ENCODE measurements around the gene ELP2.

ELP2 gene

DNA sequence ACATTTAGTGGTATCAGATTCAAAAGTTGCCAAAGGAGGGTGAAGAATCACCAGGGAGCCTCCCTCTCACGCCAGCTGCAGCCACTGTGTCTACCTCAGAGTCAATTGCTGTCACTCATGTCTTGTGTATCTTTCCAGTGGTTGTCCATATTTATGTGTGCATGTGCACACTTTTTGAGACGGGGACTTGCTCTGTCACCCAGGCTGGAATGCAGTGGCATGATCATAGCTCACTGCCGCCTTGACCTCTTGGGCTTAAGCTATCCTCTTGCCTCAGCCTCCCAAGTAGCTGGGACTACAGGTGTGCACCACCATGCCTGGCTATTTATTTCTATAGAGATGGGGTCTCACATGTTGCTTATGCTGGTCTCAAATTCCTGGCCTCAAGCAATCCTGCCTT is 61.6 kb downstream of the ELP2 start (continued):
- TF ChIP-seq, protein P1, sequence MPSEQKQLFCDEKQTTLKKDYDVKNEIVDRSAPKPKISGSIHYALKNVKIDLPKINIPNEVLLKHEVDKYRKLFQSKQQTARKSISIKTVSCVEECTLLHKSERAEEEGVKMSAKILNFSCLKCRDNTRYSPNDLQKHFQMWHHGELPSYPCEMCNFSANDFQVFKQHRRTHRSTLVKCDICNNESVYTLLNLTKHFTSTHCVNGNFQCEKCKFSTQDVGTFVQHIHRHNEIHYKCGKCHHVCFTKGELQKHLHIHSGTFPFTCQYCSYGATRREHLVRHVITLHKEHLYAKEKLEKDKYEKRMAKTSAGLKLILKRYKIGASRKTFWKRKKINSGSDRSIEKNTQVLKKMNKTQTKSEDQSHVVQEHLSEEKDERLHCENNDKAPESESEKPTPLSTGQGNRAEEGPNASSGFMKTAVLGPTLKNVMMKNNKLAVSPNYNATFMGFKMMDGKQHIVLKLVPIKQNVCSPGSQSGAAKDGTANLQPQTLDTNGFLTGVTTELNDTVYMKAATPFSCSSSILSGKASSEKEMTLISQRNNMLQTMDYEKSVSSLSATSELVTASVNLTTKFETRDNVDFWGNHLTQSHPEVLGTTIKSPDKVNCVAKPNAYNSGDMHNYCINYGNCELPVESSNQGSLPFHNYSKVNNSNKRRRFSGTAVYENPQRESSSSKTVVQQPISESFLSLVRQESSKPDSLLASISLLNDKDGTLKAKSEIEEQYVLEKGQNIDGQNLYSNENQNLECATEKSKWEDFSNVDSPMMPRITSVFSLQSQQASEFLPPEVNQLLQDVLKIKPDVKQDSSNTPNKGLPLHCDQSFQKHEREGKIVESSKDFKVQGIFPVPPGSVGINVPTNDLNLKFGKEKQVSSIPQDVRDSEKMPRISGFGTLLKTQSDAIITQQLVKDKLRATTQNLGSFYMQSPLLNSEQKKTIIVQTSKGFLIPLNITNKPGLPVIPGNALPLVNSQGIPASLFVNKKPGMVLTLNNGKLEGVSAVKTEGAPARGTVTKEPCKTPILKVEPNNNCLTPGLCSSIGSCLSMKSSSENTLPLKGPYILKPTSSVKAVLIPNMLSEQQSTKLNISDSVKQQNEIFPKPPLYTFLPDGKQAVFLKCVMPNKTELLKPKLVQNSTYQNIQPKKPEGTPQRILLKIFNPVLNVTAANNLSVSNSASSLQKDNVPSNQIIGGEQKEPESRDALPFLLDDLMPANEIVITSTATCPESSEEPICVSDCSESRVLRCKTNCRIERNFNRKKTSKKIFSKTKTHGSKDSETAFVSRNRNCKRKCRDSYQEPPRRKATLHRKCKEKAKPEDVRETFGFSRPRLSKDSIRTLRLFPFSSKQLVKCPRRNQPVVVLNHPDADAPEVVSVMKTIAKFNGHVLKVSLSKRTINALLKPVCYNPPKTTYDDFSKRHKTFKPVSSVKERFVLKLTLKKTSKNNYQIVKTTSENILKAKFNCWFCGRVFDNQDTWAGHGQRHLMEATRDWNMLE (tag by site-specific recombination; conservative IDR thresholded peaks at IDR 0.05; ENCODE audit: low read depth): no peak
- TF ChIP-seq ZNF324 (tag by site-specific recombination; IDR thresholded peaks at IDR 0.05) (no peak), ZBTB1 (tag by site-specific recombination; IDR thresholded peaks at IDR 0.05) (no peak), BCL11A (tag by site-specific recombination; IDR thresholded peaks at IDR 0.05; ENCODE audit: low read depth) (no peak), MZF1 (tag by site-specific recombination; IDR thresholded peaks at IDR 0.05; ENCODE audit: borderline replicate concordance) (no peak)
- TF ChIP-seq, protein P2, sequence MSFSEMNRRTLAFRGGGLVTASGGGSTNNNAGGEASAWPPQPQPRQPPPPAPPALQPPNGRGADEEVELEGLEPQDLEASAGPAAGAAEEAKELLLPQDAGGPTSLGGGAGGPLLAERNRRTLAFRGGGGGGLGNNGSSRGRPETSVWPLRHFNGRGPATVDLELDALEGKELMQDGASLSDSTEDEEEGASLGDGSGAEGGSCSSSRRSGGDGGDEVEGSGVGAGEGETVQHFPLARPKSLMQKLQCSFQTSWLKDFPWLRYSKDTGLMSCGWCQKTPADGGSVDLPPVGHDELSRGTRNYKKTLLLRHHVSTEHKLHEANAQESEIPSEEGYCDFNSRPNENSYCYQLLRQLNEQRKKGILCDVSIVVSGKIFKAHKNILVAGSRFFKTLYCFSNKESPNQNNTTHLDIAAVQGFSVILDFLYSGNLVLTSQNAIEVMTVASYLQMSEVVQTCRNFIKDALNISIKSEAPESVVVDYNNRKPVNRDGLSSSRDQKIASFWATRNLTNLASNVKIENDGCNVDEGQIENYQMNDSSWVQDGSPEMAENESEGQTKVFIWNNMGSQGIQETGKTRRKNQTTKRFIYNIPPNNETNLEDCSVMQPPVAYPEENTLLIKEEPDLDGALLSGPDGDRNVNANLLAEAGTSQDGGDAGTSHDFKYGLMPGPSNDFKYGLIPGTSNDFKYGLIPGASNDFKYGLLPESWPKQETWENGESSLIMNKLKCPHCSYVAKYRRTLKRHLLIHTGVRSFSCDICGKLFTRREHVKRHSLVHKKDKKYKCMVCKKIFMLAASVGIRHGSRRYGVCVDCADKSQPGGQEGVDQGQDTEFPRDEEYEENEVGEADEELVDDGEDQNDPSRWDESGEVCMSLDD (tag by site-specific recombination; IDR thresholded peaks at IDR 0.05): no peak
- TF ChIP-seq, protein P3, sequence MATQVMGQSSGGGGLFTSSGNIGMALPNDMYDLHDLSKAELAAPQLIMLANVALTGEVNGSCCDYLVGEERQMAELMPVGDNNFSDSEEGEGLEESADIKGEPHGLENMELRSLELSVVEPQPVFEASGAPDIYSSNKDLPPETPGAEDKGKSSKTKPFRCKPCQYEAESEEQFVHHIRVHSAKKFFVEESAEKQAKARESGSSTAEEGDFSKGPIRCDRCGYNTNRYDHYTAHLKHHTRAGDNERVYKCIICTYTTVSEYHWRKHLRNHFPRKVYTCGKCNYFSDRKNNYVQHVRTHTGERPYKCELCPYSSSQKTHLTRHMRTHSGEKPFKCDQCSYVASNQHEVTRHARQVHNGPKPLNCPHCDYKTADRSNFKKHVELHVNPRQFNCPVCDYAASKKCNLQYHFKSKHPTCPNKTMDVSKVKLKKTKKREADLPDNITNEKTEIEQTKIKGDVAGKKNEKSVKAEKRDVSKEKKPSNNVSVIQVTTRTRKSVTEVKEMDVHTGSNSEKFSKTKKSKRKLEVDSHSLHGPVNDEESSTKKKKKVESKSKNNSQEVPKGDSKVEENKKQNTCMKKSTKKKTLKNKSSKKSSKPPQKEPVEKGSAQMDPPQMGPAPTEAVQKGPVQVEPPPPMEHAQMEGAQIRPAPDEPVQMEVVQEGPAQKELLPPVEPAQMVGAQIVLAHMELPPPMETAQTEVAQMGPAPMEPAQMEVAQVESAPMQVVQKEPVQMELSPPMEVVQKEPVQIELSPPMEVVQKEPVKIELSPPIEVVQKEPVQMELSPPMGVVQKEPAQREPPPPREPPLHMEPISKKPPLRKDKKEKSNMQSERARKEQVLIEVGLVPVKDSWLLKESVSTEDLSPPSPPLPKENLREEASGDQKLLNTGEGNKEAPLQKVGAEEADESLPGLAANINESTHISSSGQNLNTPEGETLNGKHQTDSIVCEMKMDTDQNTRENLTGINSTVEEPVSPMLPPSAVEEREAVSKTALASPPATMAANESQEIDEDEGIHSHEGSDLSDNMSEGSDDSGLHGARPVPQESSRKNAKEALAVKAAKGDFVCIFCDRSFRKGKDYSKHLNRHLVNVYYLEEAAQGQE (tag by site-specific recombination; IDR thresholded peaks at IDR 0.05): no peak
- TF ChIP-seq, protein P4, sequence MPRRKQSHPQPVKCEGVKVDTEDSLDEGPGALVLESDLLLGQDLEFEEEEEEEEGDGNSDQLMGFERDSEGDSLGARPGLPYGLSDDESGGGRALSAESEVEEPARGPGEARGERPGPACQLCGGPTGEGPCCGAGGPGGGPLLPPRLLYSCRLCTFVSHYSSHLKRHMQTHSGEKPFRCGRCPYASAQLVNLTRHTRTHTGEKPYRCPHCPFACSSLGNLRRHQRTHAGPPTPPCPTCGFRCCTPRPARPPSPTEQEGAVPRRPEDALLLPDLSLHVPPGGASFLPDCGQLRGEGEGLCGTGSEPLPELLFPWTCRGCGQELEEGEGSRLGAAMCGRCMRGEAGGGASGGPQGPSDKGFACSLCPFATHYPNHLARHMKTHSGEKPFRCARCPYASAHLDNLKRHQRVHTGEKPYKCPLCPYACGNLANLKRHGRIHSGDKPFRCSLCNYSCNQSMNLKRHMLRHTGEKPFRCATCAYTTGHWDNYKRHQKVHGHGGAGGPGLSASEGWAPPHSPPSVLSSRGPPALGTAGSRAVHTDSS (tag by site-specific recombination; IDR thresholded peaks at IDR 0.05): no peak

DNA sequence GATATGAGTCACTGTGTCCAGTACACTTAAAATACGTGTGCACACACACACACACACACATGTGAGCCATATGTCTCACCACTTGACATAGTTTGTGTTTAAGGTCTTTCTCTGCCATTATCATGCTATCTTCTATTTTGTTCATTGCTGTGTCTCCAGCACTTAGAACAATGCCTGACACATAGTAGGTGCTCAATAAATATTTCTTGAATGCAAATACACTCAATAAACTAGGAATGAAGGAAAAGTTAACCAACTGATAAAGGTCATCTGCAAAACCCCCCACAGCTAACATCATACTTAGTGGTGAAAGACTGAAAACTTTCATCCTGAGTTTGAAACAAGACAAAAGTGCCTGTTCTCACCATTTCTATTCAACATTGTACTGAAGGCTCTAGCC is 62.0 kb downstream of the ELP2 start:
- H3K4me1 ChIP-seq (ENCODE audit: control insufficient read depth, insufficient read depth, low read length): no peaks in the 10 kb centered on the region
- no peaks in the 10 kb centered on the region for H3K36me3 ChIP-seq (ENCODE audit: control insufficient read depth in 2 of 2, insufficient read depth in 1 of 2, low read length in 2 of 2)
- H3K9me3 ChIP-seq (ENCODE audit: control insufficient read depth, insufficient read depth, low read depth, low read length): no peaks in the 10 kb centered on the region
- TF ChIP-seq ZFP37 (tag by site-specific recombination; IDR thresholded peaks at IDR 0.05) (peak; percentile 59; the same call in 1 of the 2 replicates), ZNF324 (tag by site-specific recombination; IDR thresholded peaks at IDR 0.05) (no peak)
- ChIA-PET POLR2A (no interaction called here), CTCF (no interaction called here)
- H3K4me3 ChIP-seq (ENCODE audit: low read depth, low read length): no peak overlapping the region
- no peak overlapping the region for H3K27ac ChIP-seq (ENCODE audit: extremely low read depth, low read depth, low read length)
